ENCODE measurements around the gene TERB1. TPM values are rescaled to one million over a fixed set of nuclear protein-coding genes. Genes with fewer than 3 reads are reported as not detected.
"Not testable (repeated sequence)": the region's sequence is repeated elsewhere in the genome, so short reads cannot be mapped to it uniquely, and the experiment has no call there.

The TERB1 gene
- total RNA-seq, 1 donor from 2014 or later, result 0.41 TPM

DNA sequence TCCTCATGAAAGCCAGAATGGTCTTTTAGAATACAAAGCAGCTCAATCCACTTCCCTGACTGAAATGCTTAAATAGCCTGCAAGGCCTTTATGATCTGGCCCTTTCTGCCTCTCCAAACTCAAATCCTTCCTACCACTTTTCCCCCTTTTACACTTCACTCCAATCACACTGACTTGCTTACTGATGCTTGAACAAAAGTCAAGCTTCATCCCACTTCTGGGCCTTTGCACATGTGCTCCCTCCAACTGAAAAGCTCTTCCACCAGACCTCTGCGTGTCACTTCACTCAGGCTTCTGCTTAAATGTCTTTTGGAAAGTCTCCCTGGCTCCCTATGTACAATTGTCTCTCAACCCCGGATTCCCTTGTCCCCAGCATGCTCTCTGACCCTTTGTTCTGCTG, 13.3 kb upstream of the TERB1 start:
- no peak for DNase-seq

DNA sequence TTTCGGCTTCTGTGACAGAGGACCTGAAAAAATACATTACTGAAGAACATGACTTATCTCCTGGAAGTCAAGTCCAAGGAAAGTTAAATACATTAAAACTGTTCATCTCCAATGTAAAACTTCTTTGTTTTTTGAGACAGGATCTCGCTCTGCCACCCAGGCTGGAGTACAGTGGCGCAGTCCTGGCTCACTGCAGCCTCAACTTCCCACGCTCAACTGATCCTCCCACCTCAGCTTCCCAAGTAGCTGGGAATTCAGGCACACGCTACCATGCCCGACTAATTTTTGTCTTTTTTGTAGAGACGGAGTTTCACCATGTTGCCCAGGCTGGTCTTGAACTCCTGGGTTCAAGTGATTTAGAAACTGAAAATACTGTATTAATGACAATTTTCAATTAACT, 9.7 kb upstream of the TERB1 start:
- DNase-seq, result no peak

GRCh38 chr16:66810391-66810790, 9.0 kb upstream of the TERB1 start:
- no peak for DNase-seq

DNA sequence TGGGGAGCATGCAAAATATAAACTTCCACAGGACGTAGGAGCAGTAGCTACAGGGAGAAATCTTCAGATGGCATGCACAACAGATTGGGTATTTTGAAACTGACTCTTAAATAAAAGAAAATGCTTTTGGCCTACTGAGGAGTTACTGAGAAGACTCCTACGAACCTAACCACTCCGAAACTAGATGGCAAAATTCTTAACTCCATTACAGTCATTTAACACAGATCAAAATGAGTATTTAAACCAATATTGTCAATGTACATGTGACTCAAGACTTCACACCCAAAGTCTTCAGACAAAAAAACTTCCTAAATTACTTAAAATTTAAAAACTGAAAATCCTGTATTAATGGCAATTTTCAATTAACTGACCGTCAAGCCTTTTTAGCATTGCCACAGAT, 8.4 kb upstream of the TERB1 start:
- no peak for DNase-seq

DNA sequence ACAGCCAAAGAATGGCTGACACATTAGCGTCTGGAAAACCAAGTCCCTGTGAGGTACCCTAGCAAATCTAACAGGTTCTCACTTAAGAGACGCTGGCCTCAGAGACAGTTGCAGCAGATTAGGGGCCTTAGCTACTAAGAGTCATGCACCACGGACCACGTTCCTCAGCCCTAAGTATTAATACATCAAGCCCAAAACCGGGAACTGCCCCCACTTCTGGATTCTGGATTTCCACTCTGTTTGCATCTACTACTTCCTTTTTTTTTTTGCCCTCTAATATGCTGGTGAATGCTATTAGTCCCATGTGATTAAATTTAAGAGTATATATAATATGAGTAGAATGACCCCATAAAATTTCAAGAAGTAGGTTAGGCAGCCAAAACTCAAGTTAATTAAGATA, 775 bp upstream of the TERB1 start:
- DNase-seq, result no peak

- DNase-seq, result no peak
These were observed 528 bp downstream of the TERB1 start for GRCh38 chr16:66800856-66801255.

- DNase-seq, result no peak
These were observed 3.2 kb downstream of the TERB1 start for GRCh38 chr16:66798161-66798560.

DNA sequence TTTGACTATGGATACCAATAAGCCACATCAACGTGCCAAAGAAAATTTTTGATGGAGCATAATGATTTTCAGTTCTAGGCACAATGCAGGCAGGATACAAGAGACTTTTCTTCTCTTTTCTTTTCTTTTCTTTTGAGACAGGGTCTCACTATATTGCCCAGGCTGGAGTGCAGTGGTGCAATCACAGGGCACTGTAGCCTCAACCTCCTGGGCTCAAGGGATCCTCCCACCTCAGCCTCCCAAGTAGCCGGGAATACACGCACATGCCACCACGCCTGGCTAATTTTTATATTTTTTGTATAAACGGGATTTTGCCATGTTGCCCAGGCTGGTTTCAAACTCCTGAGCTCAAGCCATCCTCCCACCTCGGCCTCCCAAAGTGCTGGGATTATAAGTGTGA, 7.4 kb downstream of the TERB1 start:
- DNase-seq, result not testable (repeated sequence)

DNA sequence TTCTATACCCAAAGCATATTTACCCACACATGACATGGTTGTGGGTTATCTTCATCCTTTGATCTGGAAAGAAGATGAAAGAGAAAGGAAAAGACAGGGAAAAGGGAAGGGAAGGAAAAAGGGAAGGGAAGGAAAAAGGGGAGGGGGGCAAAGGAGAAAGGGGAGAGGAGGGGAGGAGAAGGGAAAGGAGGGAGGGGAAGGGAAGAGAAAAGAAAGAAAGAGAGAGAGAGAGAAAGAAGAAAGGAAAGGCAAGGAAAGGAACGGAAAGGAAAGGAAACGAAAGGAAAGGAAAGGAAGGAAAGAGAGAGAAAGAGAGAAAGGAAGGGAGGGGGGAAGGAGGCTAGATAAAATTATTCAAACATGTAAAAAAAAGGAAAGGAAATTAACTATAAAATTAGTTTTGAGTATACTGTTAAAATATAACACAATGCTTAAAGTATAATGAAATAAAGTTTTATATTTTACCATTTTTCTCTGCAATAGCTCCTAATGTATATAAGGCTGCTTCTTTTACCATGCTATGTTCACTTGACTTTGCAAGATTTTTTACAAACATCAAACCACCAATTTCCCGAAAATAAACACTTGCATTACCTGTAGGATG, 11.2 kb downstream of the TERB1 start:
- no peak for DNase-seq

- no peak for DNase-seq
These were observed 14.0 kb downstream of the TERB1 start for GRCh38 chr16:66787427-66787826.

DNA sequence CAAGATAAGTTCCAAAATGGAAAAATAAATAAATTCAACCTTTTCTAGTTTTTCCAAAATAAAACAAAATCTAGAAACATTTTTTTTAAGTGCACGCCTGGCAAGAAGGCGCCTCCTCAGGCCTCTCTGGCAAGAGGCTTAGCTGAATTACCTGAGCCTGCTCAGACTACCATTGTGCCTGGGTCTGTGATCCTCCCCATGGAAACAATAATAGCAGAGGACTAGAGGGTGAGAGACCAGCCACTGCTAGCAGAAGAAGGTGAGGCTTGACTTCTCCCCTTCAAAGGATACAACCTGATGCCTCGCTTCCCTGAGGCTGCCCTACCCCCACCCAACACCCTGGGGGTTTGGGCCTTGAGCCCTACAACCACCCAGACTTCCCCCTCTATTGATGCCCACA, 14.8 kb downstream of the TERB1 start:
- DNase-seq, result no peak

- DNase-seq, result no peak
These were observed 24.9 kb downstream of the TERB1 start for GRCh38 chr16:66776457-66776856.

DNA sequence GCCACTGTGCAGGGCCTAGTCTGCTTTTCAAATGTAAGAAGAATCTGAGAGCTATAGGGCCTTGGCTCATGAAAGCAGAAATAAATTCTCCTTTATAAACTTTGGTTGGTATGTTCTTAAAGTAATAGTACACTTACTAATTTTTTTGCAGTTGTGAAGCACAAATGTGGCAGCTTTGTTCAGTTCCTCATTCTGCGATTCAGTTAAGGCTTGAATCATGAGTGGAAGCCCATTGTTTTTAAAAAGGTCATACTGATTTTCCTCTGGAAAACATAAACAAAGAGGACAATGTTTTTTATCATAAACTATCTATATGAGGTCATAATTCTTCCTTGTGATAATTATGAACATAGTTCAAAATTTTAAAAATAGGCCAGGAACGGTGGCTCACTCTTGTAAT, 26.4 kb downstream of the TERB1 start:
- no peak for DNase-seq

DNA sequence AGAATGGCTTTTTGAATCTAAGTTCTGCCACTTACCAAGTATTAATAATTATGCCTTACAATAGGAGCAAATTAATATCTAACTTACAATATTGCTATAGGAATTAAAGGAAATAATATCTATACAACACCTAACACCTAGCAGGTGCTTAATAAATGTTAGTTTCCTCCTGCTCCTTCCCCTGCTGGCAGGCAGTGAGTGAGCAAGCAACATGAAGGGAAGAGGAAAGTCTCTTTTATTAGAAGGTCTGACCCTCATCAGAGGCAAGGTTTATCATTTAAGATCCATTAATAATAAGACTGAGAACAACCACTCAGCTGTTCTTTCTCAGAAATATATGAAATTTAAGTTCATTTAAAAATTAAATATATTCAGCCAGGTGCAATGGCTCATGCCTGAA, 43.3 kb downstream of the TERB1 start:
- no peak for DNase-seq

- DNase-seq, result no peak
These were observed 46.6 kb downstream of the TERB1 start for GRCh38 chr16:66754819-66755218.

GRCh38 chr16:66754211-66754610, 47.2 kb downstream of the TERB1 start:
- DNase-seq, result no peak

DNA sequence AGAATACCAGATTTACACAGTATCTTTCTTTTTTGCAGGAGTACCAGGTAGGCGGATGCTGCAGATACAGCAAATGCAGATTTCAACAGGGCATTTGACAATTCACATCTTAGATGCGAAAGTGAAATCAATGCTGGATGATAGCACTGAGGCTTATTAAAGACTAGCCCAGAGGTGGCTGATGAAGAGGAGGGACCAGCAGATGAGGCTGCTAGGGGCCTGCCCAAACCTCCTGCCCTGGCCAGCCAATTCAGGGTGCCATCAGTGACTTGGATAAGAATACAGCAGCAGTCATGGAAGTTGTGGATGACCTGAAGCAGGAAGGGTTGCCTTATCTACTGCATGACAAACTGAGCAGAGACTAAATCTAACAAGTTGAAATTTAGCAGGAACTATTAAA, 48.4 kb downstream of the TERB1 start:
- no peak for DNase-seq

- no peak for DNase-seq
These were observed 49.0 kb downstream of the TERB1 start for GRCh38 chr16:66752379-66752778.

GRCh38 chr16:66751992-66752322, 49.4 kb downstream of the TERB1 start:
- DNase-seq, result no peak

GRCh38 chr16:66751303-66751991, 49.9 kb downstream of the TERB1 start, which contains the start of gene DYNC1LI2:
TSS of gene DYNC1LI2 (minus strand) at chr16:66751609. CDS start at chr16:66751591, 18 bp downstream.
- peak; percentile 86 for DNase-seq

DNA sequence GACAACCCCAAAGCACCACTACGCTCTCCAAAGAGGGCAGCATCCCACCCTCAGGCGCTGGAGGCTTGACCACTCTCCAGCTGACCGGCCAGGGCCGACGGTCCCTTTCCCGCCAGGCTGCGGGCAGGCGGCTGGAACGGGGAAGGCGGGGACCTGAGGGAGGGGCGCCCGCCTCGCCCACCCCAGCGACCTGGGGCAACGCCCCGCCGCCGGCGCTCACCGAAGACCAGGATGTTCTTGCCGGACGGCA, 50.4 kb downstream of the TERB1 start:
- peak; percentile 30 for DNase-seq

DNA sequence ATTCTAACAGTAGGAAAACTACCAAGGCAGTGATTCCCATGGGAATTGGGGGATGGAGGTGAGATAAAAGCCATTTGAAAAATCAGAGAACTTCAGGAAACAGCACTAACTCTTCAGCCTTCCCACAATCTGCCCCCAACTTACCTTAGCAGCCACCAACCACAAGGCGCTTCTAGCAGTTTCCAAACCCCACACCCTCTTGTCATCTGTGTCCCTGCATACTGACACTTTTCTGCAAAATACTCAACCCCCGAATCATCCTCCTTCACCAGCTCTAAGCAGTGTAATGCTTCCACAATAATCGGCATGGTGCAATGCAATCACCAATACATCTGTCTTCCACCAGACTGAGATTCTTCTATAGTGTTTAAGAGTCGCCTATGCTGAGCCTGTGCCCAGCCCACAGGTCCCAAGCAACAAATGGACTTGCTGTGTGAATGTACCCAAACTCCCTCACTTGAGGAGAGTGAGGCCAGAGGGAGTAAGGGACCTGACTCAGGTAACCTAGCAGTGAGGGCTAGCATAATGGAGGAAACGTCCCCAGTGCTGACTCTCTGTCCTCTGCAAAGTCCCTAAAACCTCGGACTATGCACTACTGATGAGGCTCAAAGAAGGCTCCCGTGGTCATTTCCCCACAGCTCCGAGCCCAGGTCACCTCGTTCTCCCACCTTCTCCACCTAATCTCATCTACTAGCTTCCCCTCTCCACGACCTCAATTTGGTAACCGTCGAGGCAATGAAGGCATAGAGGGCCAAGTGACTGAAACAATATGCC, 50.9 kb downstream of the TERB1 start:
- no peak for DNase-seq

- no peak for DNase-seq
These were observed 54.7 kb downstream of the TERB1 start for GRCh38 chr16:66746682-66747081.

GRCh38 chr16:66746048-66746447, 55.3 kb downstream of the TERB1 start:
- DNase-seq, result no peak

Measured in tongue (tissue), 2 donors.